22Rv1 (cell line): Measurements from ENCODE around the gene ATXN7L1.

Experiments used
- H3K27ac ChIP-seq: fragments of 450-650 bp; 2 replicates; pipeline ENCODE4 v1.5.1; 2017
- CTCF ChIP-seq: fragments of 450-650 bp; IDR thresholded peaks from 2 replicates; pipeline ENCODE4 v1.5.1; 2017; ENCODE audit warnings: mild to moderate bottlenecking
- ZFX ChIP-seq: fragments of 450-650 bp; IDR thresholded peaks from 2 replicates; pipeline ENCODE4 v1.6.1; 2017; ENCODE audit warnings: antibody characterized with exemption, borderline replicate concordance

The ATXN7L1 gene

DNA sequence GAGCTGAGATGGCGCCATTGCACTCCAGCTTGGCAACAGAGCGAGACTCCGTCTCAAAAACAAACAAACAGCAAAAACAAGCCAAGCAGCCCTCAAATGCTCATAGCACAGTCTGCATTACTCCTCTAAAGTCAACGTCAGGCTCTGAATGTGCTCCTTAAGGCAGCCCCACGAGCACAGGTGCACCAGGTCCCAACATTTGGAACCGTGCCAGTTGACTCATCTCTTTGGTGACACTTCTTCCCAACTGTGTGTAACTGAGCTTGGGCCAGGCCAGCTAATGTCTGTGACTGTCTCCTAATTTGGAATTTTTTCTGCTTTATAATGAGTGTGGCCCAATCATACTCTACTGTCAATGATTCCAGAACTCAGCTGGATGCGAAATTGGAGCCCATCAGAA lies 228.8 kb downstream of the ATXN7L1 start:
- no peak for TF ChIP-seq CTCF
- TF ChIP-seq ZFX = no peak
- peak overlapping the region; percentile 68 for H3K27ac ChIP-seq

DNA sequence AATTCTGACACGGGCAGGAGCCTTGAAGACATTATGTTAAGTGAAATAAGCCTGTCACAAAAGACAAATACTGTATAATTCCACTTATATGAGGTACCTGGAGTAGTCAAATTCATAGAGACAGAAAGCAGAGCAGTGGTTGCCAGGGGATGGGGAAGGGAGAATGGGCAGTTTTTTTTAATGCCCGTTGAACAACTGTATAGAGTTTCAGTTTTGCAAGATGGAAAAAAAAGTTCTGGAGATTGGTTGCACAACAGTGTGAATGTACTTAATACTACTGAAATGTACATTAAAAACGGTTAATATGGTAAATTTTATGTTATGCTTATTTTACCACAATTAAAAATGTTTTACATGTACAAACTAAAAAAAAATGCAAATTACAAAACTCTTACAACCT lies 231.5 kb downstream of the ATXN7L1 start:
- TF ChIP-seq ZFX (no peak), CTCF (no peak)
- no peak overlapping the region for H3K27ac ChIP-seq

GRCh38 chr7:105643851-105644250 lies 232.5 kb downstream of the ATXN7L1 start:
- no peak for TF ChIP-seq CTCF
- TF ChIP-seq ZFX = no peak
- H3K27ac ChIP-seq = no peak overlapping the region

GRCh38 chr7:105643384-105643783 lies 233.0 kb downstream of the ATXN7L1 start:
- TF ChIP-seq CTCF (no peak), ZFX (no peak)
- no peak overlapping the region for H3K27ac ChIP-seq

DNA sequence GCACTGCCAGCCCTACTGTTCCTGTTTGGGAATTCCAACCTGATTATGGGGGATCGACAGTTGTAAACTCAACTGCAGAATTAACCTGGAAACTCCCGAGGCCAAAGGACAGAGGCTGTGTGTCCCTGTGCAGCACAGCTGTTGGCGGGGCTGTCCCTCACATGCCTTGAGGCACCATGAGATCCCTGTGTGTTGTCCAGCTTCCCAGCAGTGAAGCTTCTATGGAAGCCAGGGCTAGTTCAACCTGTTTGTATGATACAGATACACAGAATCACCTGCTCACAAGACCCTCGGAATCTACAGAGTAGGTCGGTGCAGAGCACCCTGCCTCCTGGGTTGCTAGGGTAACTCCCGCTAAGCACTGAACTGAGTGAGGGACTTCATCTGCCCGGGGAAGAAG lies 234.1 kb downstream of the ATXN7L1 start:
- H3K27ac ChIP-seq = no peak overlapping the region
- TF ChIP-seq ZFX (no peak), CTCF (no peak)

DNA sequence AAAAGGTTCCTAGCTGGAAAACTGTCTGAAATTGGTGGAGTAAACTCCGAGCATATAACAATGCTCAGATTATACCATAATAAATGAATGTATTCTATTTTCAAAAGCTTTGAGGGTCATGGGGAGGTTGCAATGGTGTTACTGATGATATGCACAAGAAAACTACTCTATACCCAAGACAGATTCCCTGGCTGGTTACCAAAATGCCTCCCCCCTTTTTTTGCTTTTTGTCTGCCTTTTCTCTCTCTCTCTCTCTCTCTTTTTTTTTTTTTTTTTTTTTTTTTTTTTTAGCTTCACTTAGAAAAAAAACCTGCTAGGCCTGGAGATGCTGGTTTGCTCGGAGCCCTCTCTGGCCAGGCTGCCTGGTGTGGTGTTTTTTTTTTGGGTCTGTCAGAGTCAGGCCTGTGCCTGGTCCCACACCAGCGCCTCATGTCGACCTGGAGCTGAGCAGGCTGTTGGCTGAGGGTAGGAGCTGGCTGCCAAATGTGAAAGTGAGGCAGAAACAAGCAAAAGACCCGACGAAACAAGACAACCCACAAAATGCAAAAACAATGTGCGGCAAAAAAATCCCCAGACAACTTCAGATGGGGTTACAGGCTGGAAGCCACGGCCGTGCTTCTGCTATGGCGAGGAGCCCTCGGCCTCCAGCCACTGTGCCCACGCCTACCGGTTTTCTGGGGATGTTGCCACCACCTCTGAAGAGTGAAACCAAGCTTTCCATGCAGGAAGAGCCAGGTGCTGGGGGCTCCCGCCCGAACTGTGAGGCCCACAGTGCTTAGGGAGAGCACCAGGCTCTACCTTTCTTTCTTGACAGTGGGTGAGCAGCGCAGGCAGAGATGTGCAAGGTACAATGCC lies 235.2 kb downstream of the ATXN7L1 start:
- TF ChIP-seq CTCF = no peak
- TF ChIP-seq ZFX = no peak
- no peak overlapping the region for H3K27ac ChIP-seq

- TF ChIP-seq ZFX = no peak
- no peak for TF ChIP-seq CTCF
- no peak overlapping the region for H3K27ac ChIP-seq
These were observed 236.5 kb downstream of the ATXN7L1 start for GRCh38 chr7:105639667-105640493.
